Upper lobe of left lung (tissue), 4 donors: Measurements from ENCODE around the gene PHACTR1.

Experiments
- CTCF ChIP-seq, 6 experiments: fragments of 450-650 bp in 4 of 6; fragments of 200-600 bp in 2 of 6; sonication (generic) in 2 of 6; IDR thresholded peaks; one replicate each; pipeline ENCODE4 v1.5.1; 2016 to 2019; ENCODE audit warnings: antibody characterized with exemption in 6 of 6
- POLR2A ChIP-seq, 4 donors: fragments of 450-650 bp; IDR thresholded peaks; one replicate each; pipeline ENCODE4 v1.5.1; 2016 to 2017; ENCODE audit warnings: antibody characterized with exemption in 4 of 4, mild to moderate bottlenecking in 2 of 4
- POLR2AphosphoS5 ChIP-seq, 2 donors: sonication (generic); formaldehyde crosslinking; IDR thresholded peaks; one replicate each; pipeline ENCODE4 v1.5.1; 2017; ENCODE audit warnings: antibody characterized with exemption in 2 of 2

GRCh38 chr6:13294499-13295069 lies 578.0 kb downstream of the PHACTR1 start:
- TF ChIP-seq CTCF (IDR thresholded peaks at IDR 0.05) (no peak), POLR2A (IDR thresholded peaks at IDR 0.05) (no peak), POLR2AphosphoS5 (IDR thresholded peaks at IDR 0.05) (no peak)
